ENCODE measurements around the gene UBA1. TPM values are rescaled to one million over a fixed set of nuclear protein-coding genes. Genes with fewer than 3 reads are reported as not detected.

Gene UBA1
- total RNA-seq, 1 donor from 2014 or later: 498 TPM

- Mint-ChIP-seq H3K27ac (ENCODE audit: unreplicated experiment) (peak overlapping the region; percentile 100), H3K4me3 (peak overlapping the region; percentile 97), H3K36me3 (ENCODE audit: low read depth) (peaks cover 14% of the 10 kb centered on the region), H3K27me3 (ENCODE audit: low read depth) (peaks cover 5% of the 10 kb centered on the region), H3K4me1 (peaks cover 61% of the 10 kb centered on the region), H3K9me3 (no peaks in the 10 kb centered on the region)
- TF ChIP-seq, protein P1, sequence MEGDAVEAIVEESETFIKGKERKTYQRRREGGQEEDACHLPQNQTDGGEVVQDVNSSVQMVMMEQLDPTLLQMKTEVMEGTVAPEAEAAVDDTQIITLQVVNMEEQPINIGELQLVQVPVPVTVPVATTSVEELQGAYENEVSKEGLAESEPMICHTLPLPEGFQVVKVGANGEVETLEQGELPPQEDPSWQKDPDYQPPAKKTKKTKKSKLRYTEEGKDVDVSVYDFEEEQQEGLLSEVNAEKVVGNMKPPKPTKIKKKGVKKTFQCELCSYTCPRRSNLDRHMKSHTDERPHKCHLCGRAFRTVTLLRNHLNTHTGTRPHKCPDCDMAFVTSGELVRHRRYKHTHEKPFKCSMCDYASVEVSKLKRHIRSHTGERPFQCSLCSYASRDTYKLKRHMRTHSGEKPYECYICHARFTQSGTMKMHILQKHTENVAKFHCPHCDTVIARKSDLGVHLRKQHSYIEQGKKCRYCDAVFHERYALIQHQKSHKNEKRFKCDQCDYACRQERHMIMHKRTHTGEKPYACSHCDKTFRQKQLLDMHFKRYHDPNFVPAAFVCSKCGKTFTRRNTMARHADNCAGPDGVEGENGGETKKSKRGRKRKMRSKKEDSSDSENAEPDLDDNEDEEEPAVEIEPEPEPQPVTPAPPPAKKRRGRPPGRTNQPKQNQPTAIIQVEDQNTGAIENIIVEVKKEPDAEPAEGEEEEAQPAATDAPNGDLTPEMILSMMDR (conservative IDR thresholded peaks at IDR 0.05): no peak
- DNase-seq (ENCODE audit: low read depth, low spot score): peak; percentile 96
These were observed 39.9 kb downstream of the UBA1 start for GRCh38 chrX:47233333-47234113.

DNA sequence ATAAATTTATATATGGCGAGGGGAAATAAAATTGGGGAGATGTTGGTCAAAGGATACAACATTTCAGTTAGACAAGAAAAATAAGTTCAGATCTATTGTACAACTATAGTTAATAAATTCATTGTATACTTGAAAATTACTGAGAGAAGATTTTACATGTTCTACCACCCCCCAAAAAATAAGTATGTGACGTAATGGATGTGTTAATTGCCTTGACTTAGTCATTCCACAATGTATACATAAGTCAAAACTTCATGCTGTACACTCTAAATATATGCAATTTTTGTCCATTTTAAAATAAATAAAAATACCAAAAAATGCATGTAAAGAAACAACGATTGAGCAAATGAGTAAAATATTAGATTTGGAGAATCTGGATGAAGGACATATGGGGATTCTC, 41.0 kb downstream of the UBA1 start:
- Mint-ChIP-seq H3K4me3 (peak overlapping the region; percentile 97), H3K27me3 (ENCODE audit: low read depth) (peaks cover 5% of the 10 kb centered on the region), H3K36me3 (ENCODE audit: low read depth) (peaks cover 12% of the 10 kb centered on the region), H3K4me1 (peaks cover 61% of the 10 kb centered on the region), H3K9me3 (no peaks in the 10 kb centered on the region), H3K27ac (ENCODE audit: unreplicated experiment) (peak overlapping the region; percentile 100)
- no peak for DNase-seq (ENCODE audit: low read depth, low spot score)
- TF ChIP-seq, protein P1 (conservative IDR thresholded peaks at IDR 0.05): no peak

GRCh38 chrX:47235691-47236103, 42.1 kb downstream of the UBA1 start:
- H3K4me3 Mint-ChIP-seq: peak overlapping the region; percentile 72
- peaks cover 16% of the 10 kb centered on the region for H3K36me3 Mint-ChIP-seq (ENCODE audit: low read depth)
- DNase-seq (ENCODE audit: low read depth, low spot score): no peak
- H3K27ac Mint-ChIP-seq (ENCODE audit: unreplicated experiment): no peak overlapping the region
- TF ChIP-seq, protein P1 (conservative IDR thresholded peaks at IDR 0.05): no peak
- H3K9me3 Mint-ChIP-seq: no peaks in the 10 kb centered on the region
- peaks cover 55% of the 10 kb centered on the region for H3K4me1 Mint-ChIP-seq
- H3K27me3 Mint-ChIP-seq (ENCODE audit: low read depth): peaks cover 5% of the 10 kb centered on the region

DNA sequence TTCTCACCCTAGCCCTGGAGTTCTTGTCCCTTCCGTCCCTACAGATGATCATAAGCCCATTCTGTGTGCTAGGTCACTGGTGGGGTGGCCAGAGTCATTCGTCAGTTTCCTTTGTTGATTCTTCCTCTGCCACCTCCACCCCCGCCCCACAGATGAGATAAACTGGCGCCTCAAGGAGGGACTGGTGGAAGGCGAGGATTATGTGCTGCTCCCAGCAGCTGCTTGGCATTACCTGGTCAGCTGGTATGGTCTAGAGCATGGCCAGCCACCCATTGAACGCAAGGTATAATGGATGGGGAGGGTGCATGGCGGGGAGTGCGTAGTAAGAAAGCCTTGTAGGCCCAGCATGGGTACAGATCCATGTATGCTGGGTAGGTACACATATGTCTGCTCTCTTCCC, 45.6 kb downstream of the UBA1 start:
- H3K36me3 Mint-ChIP-seq (ENCODE audit: low read depth): peaks cover 33% of the 10 kb centered on the region
- no peak overlapping the region for H3K4me3 Mint-ChIP-seq
- H3K27me3 Mint-ChIP-seq (ENCODE audit: low read depth): no peaks in the 10 kb centered on the region
- H3K4me1 Mint-ChIP-seq: peaks cover 32% of the 10 kb centered on the region
- no peak for DNase-seq (ENCODE audit: low read depth, low spot score)
- TF ChIP-seq, protein P1 (conservative IDR thresholded peaks at IDR 0.05): no peak
- no peaks in the 10 kb centered on the region for H3K9me3 Mint-ChIP-seq
- H3K27ac Mint-ChIP-seq (ENCODE audit: unreplicated experiment): no peak overlapping the region

DNA sequence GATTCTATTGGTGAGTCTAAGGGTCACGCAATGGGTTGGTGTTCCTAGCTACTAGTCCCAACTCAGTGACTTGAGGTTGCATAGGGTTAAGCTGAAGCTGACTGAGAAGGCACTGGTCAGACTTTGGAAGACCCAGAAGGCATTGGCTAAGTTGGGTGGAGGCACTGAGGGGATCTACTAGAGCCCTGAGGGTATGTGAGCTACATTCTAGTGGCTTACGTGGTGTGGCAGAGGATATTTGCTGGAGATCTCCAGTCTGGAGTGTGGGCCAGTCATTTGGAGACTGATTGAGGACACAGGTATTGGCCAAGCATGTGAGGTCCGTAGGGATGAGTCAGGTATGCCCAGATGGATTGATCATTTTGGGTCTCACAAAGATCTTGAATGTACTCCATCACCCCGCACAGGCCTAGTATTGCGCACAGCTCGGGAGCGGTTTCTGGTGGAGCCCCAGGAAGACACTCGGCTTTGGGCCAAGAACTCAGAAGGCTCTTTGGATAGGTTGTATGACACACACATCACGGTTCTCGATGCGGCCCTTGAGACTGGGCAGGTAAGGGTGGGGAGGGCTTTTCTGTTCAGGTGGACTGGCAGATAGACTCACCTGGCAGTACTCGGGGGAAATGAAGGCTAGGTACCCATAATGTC, 46.4 kb downstream of the UBA1 start:
- Mint-ChIP-seq H3K27me3 (ENCODE audit: low read depth) (no peaks in the 10 kb centered on the region), H3K4me3 (peak overlapping the region; percentile 32), H3K27ac (ENCODE audit: unreplicated experiment) (peak overlapping the region; percentile 8), H3K9me3 (no peaks in the 10 kb centered on the region), H3K36me3 (ENCODE audit: low read depth) (peaks cover 34% of the 10 kb centered on the region), H3K4me1 (peaks cover 26% of the 10 kb centered on the region)
- DNase-seq (ENCODE audit: low read depth, low spot score): no peak
- TF ChIP-seq, protein P1 (conservative IDR thresholded peaks at IDR 0.05): no peak

All from neural crest cell (in vitro differentiated cells).